ENCODE data around the gene RFT1.

DNA sequence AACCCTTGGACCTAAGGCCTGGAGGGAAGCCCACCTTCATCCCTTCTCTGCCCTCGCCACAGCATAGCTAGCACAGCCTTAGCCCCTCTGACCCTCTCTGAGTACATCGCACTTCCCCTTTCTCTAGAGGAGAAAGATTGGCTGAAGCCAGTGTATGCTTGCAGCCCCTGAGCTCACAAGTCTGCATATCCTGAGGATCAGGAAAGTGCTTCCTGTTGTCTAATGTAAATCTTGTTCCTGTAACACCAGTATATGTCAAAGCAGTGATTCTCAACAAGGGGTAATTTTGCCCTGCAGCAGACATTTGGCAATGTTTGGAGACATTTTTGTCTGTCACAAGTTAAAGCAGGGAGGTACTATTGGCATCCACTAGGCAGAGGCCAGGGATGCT is 28.5 kb upstream of the RFT1 start:
- no peak for TF ChIP-seq CTCF (IDR thresholded peaks at IDR 0.05)
- no peak for TF ChIP-seq EZH2phosphoT487 (IDR thresholded peaks at IDR 0.05)
- TF ChIP-seq EZH2 (IDR thresholded peaks at IDR 0.05): no peak

All from neural progenitor cell (in vitro differentiated cells).